Peyer's patch (tissue), 4 donors: ENCODE data around the gene PDE8B.

Experiments
- POLR2A ChIP-seq, 2 donors: fragments of 450-650 bp; IDR thresholded peaks; one replicate each; pipeline ENCODE4 v1.5.1; 2017; ENCODE audit warnings: antibody characterized with exemption in 2 of 2, mild to moderate bottlenecking in 2 of 2, moderate library complexity in 2 of 2
- TF ChIP-seq, protein P1 (sequence below), 6 experiments: fragments of 450-650 bp in 4 of 6; fragments of 200-600 bp in 2 of 6; sonication (generic) in 1 of 6; IDR thresholded peaks; one replicate each; pipeline ENCODE4 v1.5.1; 2017 to 2019; ENCODE audit warnings: antibody characterized with exemption in 6 of 6, mild to moderate bottlenecking in 3 of 6, moderate library complexity in 1 of 6

DNA sequence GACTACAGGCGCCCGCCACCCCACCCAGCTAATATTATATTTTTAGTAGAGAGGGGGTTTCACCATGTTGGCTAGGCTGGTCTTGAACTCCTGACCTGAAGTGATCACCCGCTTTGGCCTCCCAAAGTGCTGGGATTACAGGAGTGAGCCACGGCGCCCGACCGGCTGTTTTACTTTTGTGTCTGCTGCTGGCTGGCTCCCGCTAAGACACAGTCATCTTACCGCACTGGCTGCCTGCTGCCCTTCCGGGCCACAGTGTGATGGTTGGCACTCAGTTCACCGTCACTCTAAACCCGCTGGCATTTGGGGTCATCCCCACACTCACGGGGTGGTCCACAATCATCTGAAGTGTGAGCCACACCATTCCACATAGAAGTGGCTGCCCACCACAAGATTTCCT lies 188.0 kb downstream of the PDE8B start:
- TF ChIP-seq, protein P1, sequence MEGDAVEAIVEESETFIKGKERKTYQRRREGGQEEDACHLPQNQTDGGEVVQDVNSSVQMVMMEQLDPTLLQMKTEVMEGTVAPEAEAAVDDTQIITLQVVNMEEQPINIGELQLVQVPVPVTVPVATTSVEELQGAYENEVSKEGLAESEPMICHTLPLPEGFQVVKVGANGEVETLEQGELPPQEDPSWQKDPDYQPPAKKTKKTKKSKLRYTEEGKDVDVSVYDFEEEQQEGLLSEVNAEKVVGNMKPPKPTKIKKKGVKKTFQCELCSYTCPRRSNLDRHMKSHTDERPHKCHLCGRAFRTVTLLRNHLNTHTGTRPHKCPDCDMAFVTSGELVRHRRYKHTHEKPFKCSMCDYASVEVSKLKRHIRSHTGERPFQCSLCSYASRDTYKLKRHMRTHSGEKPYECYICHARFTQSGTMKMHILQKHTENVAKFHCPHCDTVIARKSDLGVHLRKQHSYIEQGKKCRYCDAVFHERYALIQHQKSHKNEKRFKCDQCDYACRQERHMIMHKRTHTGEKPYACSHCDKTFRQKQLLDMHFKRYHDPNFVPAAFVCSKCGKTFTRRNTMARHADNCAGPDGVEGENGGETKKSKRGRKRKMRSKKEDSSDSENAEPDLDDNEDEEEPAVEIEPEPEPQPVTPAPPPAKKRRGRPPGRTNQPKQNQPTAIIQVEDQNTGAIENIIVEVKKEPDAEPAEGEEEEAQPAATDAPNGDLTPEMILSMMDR (IDR thresholded peaks at IDR 0.05): no peak
- TF ChIP-seq POLR2A (IDR thresholded peaks at IDR 0.05): no peak
